Measurements from ENCODE around the gene RTBDN. TPM values are rescaled to one million over a fixed set of nuclear protein-coding genes. Genes with fewer than 3 reads are reported as not detected.

RTBDN gene
- total RNA-seq, 2 experiments from 2014 or later, result not detected

- Mint-ChIP-seq H3K27me3 (no peaks in the 10 kb centered on the region), H3K4me3 (no peak overlapping the region), H3K9me3 (no peaks in the 10 kb centered on the region), H3K27ac (no peak overlapping the region), H3K4me1 (ENCODE audit: low read depth) (no peaks in the 10 kb centered on the region), H3K36me3 (ENCODE audit: low read depth) (peaks cover 15% of the 10 kb centered on the region)
- intact Hi-C loops (cut with DNase I, micrococcal nuclease), result no loop called here
- ChIA-PET CTCF (interaction anchor here (1.0 kb wide), 1 partner anchor 10 kb away, joined by 4 read pairs; no protein-coding TSS in a partner anchor), POLR2A (interaction anchor here (0.6 kb wide), 1 partner anchor 119 kb away, joined by 3 read pairs; the partner anchor contains the start of gene FARSA)
- H3K4me1 ChIP-seq (ENCODE audit: insufficient read depth, low read length), result no peaks in the 10 kb centered on the region
- no peak overlapping the region for H3K4me3 ChIP-seq (ENCODE audit: low read length)
- H3K36me3 ChIP-seq (ENCODE audit: insufficient read depth, low read length), result peaks cover 6% of the 10 kb centered on the region
- TF ChIP-seq CTCF (IDR thresholded peaks at IDR 0.05), result no peak
- H3K27me3 ChIP-seq (ENCODE audit: control insufficient read depth in 1 of 2, insufficient read depth in 2 of 2, low read length in 2 of 2), result no peaks in the 10 kb centered on the region
- H3K9me3 ChIP-seq (ENCODE audit: control insufficient read depth in 1 of 2, insufficient read depth in 1 of 2, low read length in 2 of 2), result no peaks in the 10 kb centered on the region
- H3K27ac ChIP-seq (ENCODE audit: low read depth in 1 of 2, low read length in 2 of 2), result no peak overlapping the region
- no peak for ATAC-seq (ENCODE audit: poor library complexity)
- DNase-seq, result no peak
Observed at GRCh38 chr19:12815088-12815487, 19.3 kb downstream of the RTBDN start.

- intact Hi-C loops (cut with DNase I, micrococcal nuclease), result loop anchor here (1.0 to 10.0 kb wide), 3 partner anchors 10 to 128 kb away; partner anchors contain the start of genes CALR (in 1 of the 2) and FARSA (in 1 of the 2)
- H3K36me3 Mint-ChIP-seq (ENCODE audit: low read depth), result peaks cover 6% of the 10 kb centered on the region
- Histone ChIP-seq H3K9me3 (ENCODE audit: control insufficient read depth in 1 of 2, insufficient read depth in 1 of 2, low read length in 2 of 2) (no peaks in the 10 kb centered on the region), H3K4me3 (ENCODE audit: low read length) (peak within 1 kb of the TSS; percentile 64), H3K27ac (ENCODE audit: low read depth in 1 of 2, low read length in 2 of 2) (peak within 1 kb of the TSS in 1 of 2 donors; percentile 23), H3K36me3 (ENCODE audit: insufficient read depth, low read length) (no peaks in the 10 kb centered on the region), H3K27me3 (ENCODE audit: control insufficient read depth in 1 of 2, insufficient read depth in 2 of 2, low read length in 2 of 2) (no peaks in the 10 kb centered on the region), H3K4me1 (ENCODE audit: insufficient read depth, low read length) (peaks cover 26% of the 10 kb centered on the region)
- ATAC-seq (ENCODE audit: poor library complexity) (peak; percentile 91), DNase-seq (peak; percentile 73 to 94 (median 84))
- H3K27ac Mint-ChIP-seq, result peak within 1 kb of the TSS; percentile 88
- POLR2A ChIA-PET, result interaction anchor here (0.7 to 1.8 kb wide), 13 partner anchors 9 to 402 kb away, joined by 3 to 26 read pairs (median 3); partner anchors contain the start of genes GCDH, GET3, JUNB and TRIR
- no peak for TF ChIP-seq CTCF (IDR thresholded peaks at IDR 0.05)
- no peaks in the 10 kb centered on the region for H3K9me3 Mint-ChIP-seq
- H3K27me3 Mint-ChIP-seq, result no peaks in the 10 kb centered on the region
- CTCF ChIA-PET, result interaction anchor here (0.8 to 1.6 kb wide), 5 partner anchors 10 to 84 kb away, joined by 3 to 11 read pairs (median 4); partner anchors contain the start of gene GCDH
- peaks cover 21% of the 10 kb centered on the region for H3K4me1 Mint-ChIP-seq (ENCODE audit: low read depth)
- H3K4me3 Mint-ChIP-seq, result peak within 1 kb of the TSS; percentile 96
Observed at GRCh38 chr19:12806242-12807081, 27.9 kb downstream of the RTBDN start, which contains the start of gene RNASEH2A. Gene RNASEH2A (plus strand): TSS chr19:12806584. CDS start chr19:12806674, 90 bp downstream.

- Mint-ChIP-seq H3K9me3 (no peaks in the 10 kb centered on the region), H3K27me3 (no peaks in the 10 kb centered on the region), H3K27ac (no peak overlapping the region), H3K36me3 (ENCODE audit: low read depth) (peaks cover 17% of the 10 kb centered on the region), H3K4me3 (no peak overlapping the region), H3K4me1 (ENCODE audit: low read depth) (peaks cover 32% of the 10 kb centered on the region)
- Histone ChIP-seq H3K4me1 (ENCODE audit: insufficient read depth, low read length) (peaks cover 44% of the 10 kb centered on the region), H3K27me3 (ENCODE audit: control insufficient read depth in 1 of 2, insufficient read depth in 2 of 2, low read length in 2 of 2) (no peaks in the 10 kb centered on the region), H3K27ac (ENCODE audit: low read depth in 1 of 2, low read length in 2 of 2) (no peak overlapping the region), H3K9me3 (ENCODE audit: control insufficient read depth in 1 of 2, insufficient read depth in 1 of 2, low read length in 2 of 2) (no peaks in the 10 kb centered on the region), H3K4me3 (ENCODE audit: low read length) (no peak overlapping the region), H3K36me3 (ENCODE audit: insufficient read depth, low read length) (peaks cover 13% of the 10 kb centered on the region)
- no peak for ATAC-seq (ENCODE audit: poor library complexity)
- CTCF ChIA-PET, result no interaction called here
- peak in 1 of 14 experiments; percentile 31 for DNase-seq
- TF ChIP-seq CTCF (IDR thresholded peaks at IDR 0.05), result no peak
- POLR2A ChIA-PET, result no interaction called here
- intact Hi-C loops (cut with DNase I, micrococcal nuclease), result loop anchor here in 1 of 2 experiments (10.0 kb wide), 1 partner anchor 131 kb away; the partner anchor contains the start of genes CALR and FARSA
Observed at GRCh38 chr19:12804051-12804450, 30.3 kb downstream of the RTBDN start.
